GM18508 (cell line): ENCODE measurements around the gene ZNRD2.
"Not testable (repeated sequence)": the region's sequence is repeated elsewhere in the genome, so short reads cannot be mapped to it uniquely, and the experiment has no call there.

ENCODE experiments used
- ATAC-seq: cut with Tn5 transposase; IDR thresholded peaks from one replicate; pipeline ENCODE4 v1.9.1; 2021; ENCODE audit warnings: moderate number of reproducible peaks; ENCODE audit not compliant: insufficient read depth, unreplicated experiment

ZNRD2 gene

DNA sequence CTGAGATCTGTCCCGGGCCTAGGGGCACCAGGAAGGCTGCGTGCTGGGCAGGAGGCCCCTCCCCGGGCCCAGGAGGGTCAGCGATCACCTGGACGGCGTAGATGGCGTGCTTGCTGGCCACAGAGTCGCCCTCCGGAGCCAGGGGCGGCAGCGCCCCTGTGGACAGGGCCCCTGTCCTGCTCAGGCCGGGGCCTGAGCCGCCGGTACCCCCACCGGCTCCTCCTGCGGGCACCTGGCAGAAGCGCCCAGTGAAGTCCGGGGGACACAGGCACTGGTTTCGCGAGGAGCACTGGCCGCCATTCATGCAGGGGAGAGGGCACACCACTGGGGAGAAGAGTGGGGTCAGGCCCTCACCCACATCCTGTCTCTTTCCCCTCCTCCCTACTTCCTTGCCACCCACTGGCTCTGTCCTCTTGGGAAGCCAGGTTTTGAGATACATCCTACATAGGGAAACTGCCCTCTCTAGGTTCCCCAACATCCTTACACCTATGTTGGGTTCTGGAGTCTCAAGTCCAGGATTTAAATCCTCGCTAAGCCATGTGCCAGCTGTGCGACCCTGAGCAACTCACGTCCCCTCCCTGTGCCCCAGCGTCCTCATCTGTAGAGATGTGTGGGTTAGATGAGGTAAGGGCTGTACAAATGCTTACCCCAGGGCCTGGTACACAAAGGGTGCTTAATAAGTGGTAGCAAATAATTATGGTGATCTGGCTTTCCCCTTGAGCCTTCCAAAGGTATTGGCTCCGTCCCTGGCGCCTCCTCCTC, 16.0 kb upstream of the ZNRD2 start:
- no peak for ATAC-seq

DNA sequence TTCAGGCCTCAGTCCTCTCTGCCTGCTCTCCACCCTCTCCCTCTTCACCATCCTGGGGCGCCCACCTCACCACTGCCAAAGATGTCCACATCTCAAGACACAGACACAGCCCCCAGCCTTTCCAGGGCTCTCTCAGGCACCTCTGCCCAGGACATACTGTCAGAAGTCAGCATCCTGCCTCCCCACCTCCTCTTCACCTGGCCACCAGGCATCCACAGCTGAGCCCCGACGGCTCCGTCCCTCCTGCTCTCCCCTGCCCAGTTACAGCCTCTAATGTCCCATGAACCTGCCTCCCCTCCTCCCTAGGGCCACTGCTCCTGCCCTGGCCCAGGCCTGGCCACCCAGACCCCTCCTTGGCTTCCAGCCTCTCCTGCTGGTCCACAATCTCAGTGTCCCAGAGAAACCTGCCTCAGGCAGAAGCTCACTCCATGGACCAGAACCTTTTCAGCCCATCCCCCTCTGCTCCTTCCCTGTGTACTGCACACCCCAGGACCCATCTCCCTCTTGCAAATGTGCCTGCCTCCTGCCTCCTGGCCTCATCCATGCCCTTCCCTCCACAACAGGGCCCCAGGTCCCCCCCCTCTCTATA, 15.3 kb upstream of the ZNRD2 start:
- ATAC-seq: no peak

DNA sequence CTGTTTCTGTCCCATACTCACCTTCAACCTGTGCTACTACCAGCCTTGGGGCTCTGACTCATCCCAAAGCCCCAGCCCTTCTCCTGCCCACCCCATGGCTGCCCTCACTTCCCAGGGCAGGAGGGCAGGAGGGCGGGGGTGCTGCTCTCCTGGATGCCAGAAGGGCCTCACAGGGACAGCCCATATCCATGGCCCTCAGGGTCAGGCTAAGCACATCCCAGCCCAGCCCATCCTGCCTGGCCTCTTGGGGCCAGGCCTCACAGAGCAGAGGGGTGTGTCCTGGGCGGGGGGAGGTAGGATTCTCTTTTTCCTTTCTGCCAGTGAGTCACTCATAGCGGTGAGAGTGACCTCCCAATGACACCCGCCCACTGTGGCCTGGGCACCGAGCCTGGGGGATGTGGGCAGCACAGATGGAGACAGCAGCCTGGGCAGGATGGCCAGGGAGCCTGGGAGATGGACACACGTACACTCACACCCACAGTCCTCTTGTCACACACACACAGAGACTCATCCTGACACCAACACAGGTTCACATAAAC, 14.5 kb upstream of the ZNRD2 start:
- no peak for ATAC-seq

DNA sequence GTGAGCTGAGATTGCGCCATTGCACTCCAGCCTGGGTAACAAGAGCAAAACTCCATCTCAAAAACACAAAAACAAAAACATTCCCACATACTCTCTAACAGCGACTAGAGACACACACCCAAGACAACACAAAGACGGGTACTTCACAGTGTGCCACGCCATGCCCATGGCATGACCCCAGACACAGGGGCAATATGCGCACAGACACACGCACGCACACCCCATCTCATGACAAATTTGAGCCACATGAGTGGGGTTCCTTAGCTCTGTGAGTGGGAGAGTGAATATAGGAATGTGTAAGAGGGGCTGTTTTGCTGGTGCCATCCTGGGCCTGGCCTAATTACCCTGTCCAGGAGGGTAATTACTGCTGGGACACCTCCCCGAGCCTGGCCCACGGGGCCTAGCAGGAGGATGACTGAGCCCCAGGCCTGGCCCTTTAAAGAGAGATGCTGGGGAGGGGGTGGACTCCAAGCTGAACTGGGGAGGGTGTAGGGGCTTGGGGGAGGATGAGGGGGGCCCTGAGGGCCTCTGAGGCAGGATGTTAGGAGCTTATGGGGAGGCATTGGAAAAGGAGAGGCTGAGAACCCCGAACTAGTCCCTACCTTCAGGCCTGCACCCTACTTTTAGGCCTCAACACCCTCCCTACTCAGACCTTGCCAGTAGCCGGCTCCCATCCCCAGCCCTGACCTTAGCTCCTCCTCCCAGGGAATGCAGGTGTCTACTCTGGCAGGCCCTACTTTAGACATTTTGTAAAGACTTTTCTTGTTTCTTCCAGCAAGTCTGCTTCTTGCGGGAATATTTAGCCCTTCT, 13.6 kb upstream of the ZNRD2 start:
- ATAC-seq: no peak

DNA sequence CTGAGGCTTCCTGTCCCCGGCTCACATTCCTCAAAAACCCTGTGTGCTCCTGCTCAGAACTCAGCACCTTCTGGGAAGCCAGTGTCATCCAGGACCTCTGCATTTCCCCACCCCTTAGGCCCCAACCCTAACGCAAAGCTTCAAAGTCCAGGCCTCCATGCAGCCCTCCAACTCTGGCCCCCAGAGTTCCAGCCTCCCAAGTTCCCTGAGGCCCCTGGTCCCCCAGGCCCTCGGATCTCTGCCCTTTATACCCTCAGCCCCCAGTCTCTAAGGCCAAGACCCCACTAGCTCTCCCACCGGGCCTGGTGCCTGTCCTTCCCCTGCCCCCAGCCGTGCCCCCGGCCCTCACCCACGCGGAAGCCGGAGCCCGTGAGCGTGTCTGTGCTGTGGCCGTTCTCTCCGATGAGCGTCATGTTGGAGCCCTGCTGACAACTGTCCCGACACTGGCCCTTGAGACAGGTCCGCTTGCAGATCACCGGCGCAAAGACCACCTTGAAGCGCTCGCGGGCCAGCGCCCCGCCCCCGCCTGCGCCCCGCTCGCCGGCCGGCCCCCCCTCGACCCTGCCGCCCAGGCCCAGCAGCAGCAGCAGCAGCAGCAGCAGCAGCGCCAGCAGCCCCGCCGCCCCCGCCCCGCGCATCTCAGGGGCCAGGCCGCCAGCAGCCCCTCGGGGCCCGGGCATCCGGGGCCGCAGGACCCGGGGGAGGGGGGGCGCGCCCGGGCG, 12.8 kb upstream of the ZNRD2 start:
- ATAC-seq: no peak

DNA sequence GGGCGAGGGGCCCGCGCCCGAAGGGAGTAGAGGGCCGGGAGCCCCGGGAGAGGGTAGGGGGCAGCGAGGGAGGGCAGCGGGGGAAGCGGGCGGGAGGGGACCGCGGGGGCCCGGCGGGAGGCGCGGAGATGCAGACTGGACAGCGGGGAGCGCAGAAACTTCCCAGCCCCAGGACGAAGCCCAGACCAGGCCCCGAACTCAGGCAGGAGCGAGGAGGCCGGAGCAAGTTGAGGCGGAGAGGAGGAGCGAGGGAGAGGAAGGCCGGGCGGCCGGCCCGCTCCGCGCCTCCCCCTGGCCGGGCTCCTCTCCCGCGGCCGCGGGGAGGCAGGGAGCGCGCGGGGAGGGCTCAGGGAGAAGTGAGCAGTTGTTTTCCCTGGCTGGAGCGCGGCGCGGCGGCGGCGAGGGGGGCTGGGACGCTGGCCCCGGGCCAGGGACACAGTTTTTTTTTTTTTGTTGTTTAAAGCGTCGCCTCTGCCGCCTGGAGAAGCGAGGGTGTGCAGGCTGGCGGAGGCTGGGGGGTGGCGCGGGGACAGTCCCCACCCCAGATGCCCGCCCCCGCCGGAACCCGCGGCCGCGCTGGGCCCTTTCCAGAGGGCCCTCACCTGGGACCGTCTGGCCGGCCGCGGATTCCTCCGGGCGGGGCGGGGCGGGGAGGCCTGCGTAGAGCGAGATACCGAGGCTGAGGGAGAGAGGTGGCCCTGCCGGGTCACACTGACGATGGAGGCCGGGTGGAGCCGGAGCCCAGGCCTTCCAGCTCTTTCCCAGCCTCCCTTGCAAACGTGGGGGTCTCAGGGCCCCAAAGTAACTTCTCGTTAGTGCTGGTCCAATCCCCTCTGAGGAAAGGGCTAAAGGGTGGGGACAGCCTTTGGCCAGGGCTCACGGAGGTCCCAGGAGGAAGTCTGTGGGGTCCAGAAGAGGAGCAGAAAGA, 12.0 kb upstream of the ZNRD2 start, which contains the start of gene LTBP3:
LTBP3 (minus strand) TSS at position 358 of the 928 bp plus-strand sequence. CDS start 400 bp downstream, outside the sequence.
- ATAC-seq: no peak

DNA sequence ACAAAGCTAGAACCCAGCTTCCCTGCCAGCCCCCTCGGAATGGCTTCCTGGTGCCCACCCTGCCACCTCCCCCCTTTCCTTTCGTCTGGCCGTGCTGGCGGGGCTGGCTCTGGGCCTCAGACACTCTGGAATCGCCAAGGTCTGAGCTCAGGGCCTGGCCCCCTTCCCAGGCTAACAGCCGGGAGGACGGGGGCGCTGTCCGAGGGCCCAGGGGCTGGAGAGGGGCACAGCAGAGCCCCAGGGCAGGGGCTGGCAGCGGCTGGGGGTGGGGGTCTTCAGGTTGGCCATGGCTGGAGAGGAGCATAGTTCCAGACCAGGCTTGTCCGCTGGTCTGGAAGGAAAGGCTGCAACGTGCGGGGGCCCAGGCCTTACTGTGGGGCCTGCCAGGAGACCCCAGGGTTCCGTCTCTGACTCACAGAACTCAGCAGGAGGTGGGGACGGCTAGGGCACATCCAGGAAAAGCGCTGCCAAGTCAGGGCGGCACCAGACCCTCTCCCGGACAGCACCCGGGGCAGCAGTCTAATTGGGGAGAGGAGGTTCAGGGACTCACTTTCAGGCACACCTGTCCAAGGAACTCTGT, 11.3 kb upstream of the ZNRD2 start:
- no peak for ATAC-seq

DNA sequence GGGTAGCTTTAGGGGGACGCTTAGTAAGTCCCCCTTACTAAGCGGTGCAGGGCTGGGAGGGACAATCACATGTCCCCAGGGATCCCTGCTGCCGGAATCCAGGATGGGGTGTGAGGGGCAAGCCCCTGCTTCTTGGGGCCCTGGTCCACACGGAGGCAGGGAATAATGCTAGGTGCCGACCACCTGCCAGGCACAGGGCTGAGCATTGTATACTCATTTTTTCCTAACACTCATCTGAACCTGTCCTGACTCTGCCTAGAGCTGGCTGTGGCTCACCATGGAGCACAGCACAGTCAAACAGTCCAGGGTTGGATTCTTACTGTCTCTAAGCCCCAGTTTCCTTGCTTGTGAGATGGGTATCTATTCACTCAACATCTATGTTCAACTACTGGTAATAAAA, 10.7 kb upstream of the ZNRD2 start:
- ATAC-seq: no peak

DNA sequence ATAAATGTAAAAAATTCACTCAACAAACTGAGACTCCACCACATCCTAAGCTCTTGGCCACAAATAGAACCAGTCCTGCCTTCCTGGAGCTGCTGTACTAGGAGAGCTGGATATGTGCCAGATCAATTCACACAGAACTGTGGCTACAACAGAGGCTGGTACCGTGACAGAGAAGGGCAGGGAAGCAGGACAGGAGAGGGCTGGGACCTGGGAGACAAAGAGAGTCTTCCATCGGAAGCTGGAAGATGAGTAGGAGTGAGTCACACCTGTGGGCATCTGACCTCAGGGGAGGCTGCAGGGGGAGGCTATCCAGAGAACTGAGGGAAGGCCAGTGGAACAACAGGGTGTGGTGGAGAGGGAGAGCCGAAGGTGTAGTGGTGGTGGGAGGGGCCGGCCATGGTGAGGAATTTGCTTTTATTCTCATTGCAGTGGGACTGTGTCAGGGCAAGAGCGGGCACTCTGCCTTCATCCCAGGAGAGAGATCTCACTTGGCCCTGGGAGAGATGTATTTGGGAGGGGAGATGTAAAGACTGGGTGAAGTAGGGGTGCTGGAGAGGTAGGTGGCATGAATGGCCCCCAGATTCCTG, 10.2 kb upstream of the ZNRD2 start:
- ATAC-seq: no peak

DNA sequence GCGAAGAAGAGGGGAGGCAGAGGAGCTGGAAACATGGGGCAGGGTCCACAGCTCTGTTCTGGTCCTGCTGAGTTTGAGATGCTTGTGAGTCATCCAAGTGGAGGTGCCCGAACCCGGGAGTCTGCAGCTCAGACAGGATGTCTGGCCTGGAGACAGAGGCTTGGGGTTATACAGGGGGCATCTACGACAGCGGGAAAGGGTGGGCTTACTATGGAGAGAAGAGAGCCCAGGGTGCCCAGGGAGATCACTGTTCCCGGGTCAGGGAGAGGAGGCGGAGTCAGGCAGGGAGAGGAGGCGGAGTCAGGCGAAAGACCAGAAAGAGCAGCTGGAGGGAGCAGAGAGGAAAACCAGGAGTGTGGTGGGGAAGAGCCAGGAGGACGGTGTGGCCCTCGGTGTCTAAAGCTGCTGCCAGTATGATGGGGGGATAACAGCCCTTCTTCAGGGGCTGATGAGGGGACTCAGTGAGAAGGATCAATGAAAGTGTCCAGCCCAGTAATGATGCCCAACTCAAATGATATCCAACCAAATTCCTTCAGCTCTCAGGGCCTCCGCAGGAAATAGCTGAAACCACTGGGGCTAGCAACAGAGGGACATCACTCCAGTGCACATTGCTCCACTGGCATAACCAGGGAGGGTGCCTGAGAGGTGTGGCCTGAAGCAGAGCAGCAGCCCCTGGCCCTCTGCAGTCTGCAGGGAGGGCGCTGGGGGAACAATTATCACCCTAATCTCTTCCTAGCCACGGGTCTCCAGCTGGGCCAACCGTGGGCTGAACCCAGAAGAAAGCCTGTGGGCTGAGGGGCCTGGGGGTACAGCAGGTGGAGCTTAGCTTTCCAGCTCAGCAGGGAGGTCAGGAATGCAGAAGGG, 9.5 kb upstream of the ZNRD2 start:
- no peak for ATAC-seq

DNA sequence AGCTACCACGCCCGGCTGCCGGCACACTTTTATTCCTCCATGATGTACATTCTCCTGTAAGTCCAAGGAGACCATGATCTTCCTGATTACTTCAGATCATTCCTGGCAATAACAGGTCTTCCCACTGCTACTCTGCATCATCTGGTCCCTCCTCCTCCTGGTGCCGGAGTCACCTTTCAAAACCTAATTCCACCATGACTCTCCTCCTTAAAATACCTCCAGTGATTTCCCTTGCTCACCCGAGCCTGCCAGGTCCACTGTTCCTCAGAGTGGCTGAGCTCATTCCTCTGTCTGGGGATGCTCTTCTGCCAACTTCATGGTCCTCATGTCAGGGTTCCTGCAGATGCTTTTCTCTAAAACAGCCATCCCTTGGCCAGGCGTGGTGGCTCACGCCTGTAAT, 8.3 kb upstream of the ZNRD2 start:
- no peak for ATAC-seq

DNA sequence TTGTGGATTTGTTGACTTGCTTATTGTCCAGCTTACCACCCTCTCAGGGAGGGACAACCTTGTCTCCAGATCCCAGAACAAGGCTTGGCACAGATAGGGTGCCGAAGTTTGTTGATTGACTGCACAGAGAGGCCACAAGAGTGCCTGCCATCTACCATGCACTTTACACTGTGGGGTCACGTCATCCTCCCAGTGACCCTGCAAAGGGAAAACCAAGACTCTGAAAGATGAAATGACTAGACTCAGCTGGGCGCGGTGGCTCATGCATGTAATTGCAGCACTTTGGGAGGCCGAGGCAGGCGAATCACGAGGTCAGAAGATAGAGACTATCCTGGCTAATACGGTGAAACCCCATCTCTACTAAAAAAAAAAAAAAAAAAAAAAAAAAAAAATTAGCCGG, 7.5 kb upstream of the ZNRD2 start:
- no peak for ATAC-seq

DNA sequence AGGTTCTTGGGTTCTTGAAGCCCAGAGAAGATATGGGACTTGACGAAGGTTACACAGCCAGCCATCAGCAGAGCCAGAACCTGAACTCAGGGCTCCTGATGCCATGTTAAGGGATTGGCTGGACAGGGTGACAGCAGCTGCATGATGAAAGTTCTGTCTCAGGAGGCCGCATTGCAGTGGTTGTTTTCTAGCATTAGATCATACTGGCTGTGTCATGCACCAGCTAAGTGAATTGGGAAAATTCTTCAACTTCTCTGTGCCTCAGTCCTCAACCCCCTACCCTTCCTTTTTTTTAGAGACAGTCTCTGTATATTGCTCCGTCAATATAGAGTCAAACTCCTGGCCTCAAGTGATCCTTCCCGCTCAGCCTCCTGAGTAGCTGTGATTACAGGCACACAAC, 6.7 kb upstream of the ZNRD2 start:
- no peak for ATAC-seq

DNA sequence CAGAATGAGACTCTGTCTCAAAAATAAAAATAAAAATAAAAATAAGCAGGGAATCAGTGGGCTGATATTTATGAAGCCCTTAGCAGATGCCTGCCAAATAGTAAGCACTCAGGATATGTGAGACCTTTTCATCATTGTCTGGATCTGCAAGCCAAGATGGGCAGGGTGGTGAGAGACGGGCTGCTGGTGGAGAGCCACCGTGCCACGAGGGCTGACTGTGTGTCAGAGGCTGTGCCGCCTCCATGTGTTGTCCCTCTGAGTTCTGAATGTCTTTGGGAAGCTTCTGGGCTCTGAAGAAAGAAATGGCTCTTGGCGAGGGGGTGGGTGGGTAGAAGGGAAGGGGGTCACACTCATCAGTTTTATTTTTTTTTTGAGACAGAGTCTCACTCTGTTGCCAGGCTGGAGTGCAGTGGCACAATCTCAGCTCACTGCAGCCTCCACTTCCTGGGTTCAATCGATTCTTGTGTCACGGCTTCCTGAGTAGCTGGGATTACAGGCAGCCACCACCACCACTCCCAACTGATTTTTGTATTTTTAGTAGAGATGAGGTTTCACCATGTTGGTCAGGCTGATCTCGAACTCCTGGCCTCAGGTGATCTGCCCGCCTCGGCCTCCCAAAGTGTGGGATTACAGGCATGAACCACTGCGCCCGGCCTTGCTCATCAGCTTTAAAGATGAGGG, 5.3 kb upstream of the ZNRD2 start:
- not testable (repeated sequence) for ATAC-seq

DNA sequence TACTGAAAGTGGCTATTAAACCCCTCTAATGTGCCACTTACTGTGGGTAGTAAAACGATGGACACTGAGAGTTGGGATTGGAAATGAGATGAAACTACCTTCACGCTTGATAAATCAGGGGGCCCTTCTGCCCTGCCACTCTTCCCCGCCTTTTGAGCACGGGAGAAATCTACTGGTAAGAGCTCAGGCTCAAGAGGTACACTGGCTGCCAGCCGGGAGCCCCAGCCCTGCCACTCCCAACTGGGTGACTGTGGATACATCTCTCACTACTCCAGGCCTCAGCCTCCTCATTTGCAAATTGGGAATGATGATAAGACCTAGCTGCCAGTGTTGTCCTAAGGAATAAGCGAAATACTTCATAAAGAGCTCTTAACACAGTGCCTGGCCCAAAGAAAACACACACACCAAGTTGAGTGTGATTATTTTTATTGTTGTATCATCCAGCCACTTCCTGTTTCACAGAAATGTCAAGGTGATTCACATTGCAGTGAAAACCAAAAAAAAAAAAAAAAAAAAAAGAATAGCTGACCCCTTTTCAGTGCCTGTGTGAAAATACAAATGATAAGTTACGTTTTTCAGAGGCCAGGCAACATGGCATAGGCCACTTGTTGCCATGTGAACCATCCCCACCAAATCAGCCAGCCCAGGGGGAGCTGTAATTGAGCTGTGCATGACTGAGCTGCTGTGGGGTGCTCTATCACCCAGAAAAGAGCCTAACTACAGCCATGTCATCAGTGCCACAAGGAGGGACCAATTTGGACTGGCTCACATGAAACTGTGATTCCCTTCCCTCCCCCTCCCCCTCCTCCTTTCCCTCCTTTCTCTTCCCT, 4.4 kb upstream of the ZNRD2 start:
- ATAC-seq: no peak
